Stromal cell of bone marrow (primary cell): ENCODE measurements around the gene IQCM.
"Not testable (repeated sequence)": the region's sequence is repeated elsewhere in the genome, so short reads cannot be mapped to it uniquely, and the experiment has no call there.

Source experiments
- DNase-seq: peaks from one replicate; pipeline ENCODE4 v3.0.0-alpha.2; 2012; ENCODE audit warnings: low read depth

The IQCM gene

DNA sequence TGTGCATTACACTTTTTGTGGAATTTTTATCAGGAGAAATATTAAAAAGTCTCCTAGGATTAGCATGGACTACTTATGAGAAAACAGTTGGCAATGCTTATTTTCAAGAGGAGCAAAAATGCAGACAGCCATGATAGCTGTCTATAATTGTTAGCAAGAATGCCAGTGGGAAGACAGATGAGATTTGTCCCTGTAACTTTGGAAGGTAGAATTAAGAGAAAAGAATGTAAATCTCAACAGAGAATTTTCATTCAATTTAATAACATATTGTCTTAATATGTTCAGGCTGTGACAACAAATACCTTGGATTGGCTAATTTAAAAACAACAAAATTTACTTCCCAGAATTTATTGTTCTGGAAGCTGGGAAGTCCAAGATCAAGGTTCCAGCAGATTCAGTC, 349.2 kb downstream of the IQCM start:
- no peak for DNase-seq

DNA sequence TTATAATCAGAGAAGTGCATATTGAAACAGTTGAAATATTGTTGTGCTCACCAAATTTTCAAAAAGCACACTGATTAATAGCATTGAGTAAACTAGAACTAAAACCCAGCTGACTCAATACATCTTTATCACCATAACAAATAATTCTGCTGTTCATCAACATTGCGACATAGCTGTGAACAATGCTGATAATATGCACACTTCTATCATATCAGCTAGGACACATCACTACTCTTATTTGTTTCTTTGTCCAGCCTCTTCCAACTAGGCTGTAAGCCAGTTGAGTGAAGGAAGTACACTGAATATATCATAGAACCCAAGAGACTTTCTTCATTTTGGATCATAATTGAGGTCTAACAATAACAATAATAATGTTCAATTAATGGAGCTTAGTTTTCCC, 349.7 kb downstream of the IQCM start:
- peak; percentile 28 for DNase-seq

DNA sequence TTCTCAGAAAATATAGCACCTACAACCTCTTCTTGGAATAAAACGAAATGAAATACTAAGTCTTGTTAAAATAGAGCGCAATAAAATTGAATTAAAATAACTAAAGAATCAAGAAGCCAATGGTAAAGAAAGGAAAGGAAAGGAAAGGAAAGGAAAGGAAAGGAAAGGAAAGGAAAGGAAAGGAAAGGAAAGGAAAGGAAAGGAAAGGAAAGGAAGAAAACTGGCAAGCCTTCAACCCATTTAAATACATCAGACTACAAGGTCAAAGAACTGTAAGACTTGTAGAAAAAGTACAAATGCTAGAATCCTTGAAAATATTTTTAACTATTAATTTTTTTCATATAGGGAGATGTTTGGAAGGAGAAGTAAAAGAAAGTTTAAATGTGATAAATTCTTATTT, 372.1 kb downstream of the IQCM start:
- no peak for DNase-seq

DNA sequence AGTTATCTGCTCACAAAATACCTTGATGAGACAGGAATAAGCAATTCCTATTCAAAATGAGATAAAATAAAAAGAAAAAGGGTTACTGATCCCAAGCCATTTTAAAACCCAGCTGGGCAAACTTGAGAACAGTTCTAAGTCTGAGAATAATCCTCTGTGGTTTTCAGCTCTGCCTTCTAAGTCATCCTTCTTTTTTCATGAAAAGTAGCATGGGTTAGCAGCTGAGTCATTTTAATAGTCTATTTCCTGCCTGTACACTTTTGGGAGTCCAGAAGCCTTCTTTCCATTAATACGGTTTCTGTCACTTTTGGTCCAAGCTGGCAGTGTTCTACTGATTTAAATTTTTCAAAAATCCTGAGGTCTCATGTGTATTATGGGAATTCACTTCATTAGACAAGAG, 374.3 kb downstream of the IQCM start:
- DNase-seq = peak; percentile 61

DNA sequence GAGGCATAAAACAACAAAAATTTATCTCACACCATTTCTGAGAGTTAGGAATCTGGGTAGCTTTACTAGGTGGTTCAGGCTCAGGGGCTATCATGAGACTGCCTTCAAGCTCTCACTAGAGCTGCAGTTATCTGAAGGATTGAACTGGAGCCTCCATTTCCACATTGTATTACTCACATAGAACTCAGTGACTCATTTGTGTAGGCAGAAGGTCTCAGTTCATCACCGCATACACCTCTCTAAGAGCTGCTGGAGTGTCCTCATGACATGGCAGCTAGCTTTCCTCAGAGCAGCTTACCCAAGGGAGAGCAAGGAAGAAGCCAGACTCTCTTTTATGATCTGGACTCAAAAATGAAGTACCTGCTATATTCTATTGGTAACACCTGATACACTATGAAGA, 389.2 kb downstream of the IQCM start:
- DNase-seq = no peak

DNA sequence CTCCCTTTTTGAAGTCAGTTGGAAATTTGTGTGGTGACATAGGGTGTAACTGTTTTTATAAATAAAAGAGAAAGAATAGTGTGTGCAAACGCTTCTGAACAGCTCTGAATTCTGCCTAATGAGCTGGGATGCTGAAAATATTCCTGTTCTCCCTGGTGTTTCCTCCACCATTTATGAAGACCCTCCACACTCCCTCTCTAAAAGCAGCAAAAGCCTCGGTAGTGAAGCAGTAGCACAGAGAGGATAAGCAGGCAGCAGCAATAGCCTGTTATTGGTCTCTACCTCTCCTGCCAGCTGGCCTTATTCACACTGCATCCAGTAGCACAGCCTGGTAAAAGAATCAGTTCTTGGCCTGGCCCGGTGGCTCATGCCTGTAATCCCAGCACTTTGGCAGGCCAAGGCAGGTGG, 406.1 kb downstream of the IQCM start:
- DNase-seq = no peak

DNA sequence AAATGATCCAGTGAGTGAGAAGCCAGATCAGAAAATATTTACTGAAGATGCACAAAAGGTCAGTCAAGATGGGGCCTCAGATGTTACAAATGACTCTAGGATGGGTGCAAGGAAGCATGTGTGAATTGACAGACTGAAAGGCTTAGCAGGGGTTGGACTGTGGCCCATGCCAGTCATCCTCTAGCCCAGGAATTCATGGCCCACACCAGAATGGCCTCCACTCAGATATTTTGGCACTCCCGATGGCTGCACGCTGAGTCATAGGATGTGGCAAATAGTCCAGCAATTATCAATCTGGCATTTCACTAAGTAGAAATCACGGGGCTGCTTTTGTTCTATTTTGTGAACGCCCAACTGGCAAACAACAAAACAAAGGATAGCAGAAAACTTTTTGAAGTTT, 406.5 kb downstream of the IQCM start:
- DNase-seq = peak; percentile 73

DNA sequence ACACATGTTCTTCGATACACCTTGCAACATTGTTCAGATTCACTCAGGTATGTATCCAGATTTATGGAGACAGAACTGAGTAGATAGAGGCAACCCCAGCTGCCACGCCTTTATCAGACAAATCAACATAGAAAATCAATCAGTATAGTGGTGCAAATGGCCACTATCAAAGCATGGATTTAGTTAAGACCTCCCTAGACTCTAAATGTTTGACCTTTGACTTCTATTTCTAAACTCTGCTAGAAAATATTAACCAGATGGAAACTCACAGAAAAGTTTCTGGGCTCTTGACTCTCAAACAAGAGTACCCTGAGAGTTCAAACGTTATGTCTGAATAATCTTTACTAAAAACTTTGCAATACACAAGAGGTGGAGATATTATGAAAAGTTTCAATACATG, 411.5 kb downstream of the IQCM start:
- no peak for DNase-seq

DNA sequence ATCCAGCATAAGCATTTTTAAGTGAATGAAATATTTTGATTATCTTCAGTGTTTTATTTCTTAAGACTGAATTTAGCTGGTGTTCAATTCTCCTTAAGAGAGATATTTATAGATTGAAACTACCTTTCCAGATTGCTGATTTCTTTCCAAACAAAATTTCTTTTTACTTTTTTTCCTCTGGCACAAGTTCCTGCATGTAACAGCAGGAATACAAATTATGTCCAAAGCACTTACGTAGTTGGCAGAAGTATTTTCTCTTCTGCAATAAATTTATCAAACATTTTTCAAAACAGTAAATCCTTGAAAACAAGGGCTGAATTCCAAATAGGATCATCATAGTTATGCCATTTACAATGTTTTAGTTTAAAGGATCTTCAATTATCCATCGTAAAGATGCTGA, 412.6 kb downstream of the IQCM start:
- DNase-seq = no peak

DNA sequence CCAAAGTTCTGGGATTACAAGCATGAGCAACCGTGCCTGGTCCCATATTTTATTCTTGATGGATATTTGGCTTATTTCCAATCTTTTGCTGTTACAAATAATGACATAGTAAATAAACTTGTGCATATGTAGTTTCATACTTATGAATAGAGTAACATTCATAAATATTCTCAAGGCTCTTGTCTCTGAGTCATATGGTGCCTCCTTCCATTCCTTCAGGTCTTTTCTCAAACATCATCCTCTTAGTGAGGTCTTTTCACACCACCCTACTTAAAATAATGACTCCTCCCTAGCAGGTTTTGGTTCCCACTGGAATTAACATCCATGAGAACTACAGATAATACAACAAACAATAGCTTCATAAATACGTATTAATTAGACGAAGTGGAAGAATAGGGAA, 416.6 kb downstream of the IQCM start:
- DNase-seq = no peak

DNA sequence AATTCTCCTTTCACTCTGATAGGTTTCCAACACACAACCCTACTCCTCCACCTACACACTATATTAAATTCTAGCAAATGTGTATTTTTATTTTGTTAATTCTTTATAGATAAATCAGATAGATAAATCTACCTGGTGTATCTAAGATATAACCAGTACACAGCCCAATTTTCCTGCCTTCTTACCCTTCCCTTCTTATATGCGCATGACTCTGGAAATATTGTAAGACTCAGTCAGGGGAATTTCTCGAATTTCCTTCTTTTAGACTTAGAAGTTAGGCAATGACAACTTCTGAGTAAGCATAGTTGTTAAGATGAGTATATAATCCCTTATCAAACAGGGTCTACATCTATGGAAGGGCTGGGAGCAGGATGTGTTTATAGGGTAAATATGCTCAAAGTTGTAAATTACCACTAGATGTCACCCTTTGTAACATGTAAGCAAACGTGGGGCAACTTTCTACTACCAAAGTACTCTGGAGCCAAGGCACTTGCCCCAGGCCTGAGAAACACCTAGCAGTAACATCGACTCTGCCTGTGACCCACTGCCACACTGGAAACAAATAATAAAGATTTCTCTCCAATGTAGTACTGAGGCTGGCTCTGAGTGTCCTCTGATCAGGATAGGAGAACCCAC, 444.7 kb downstream of the IQCM start:
- DNase-seq = peak; percentile 34

DNA sequence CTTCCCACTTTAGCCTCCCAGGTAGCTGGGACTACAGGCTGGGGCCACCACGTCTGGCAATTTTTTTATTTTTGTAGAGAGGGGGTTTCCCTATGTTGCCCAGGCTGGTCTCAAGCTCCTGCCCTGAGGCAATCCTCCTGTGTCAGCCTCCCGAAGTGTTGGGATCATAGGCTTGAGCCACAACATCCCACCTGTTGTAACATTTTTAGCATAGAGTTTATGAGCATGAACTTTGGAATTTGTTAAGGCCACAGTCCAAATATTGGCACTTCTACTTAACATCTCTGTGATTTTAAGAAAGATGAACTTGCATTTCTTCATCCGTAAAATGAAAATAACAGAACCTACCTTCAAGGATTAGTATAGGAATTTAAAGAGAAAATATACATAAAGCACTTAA, 445.6 kb downstream of the IQCM start:
- no peak for DNase-seq

DNA sequence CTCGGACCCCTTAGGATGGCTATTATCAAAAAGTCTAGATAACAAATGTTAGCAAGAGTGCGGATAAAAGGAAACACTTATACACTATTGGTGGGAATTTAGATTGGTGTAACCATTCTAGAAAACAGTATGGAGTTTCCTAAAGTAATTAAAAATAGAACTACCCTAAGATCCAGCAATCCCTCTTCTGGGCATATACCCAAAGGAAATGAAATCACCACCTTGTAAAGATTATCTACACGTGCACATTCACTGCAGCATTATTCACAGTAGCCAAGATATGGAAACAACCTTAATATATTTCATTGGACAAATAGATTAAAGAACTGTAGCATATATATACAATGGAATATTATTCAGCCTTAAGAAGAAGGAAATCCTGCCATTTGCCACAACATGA, 462.4 kb downstream of the IQCM start:
- DNase-seq = no peak

DNA sequence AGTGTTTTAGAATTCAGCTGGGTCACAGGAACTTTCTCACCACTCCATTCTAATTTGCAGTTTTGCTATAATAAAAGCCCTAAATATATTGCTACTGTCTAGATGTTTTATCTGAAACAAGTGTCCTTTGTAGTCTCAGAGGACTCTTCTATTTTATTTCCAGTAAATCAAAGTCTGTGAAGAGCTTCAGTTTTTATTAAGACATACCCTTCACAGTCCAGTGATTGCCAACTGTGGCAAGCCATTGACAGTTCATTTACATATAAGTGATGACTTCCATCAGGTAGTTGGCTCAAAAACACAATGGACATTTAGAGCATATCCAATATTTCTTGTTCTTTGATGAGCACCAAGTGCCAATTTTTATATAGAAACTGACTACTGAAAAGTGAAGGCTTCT, 466.1 kb downstream of the IQCM start:
- DNase-seq = no peak

DNA sequence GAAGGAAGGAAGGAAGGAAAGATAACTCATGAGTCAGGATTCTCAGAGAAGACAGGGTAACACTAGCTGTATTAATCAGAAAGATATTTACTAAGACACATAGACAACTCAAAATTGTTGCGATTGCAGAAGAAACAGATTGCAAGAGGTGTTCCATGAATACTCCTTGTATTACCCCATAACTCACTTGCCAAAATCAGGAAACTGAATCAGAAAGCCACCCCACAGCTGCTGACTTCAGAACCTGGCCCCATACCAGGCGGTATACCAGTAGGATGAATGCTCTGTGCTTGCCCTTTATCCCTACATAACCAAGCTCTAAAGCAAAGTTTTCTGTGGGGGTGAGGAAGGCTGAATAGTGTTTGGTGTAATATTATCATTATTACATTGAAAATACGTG, 468.5 kb downstream of the IQCM start:
- no peak for DNase-seq

DNA sequence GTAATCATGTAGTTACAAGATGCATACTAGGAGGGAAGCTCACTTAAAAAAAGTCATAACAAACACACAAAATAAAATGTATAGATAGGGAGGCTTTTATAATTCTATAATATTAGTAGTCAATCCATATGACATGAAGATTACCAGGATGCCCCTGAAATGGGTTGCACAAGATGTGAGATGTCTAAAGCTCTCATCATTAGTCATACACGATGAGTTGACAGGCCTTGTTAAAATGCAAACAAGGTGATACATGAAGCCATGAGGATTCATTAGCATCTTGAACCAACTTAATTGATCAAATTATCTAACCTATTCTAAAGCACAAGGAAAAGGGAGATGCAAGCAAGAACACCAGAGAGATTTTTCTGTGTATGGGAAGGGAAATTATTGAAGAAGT, 470.2 kb downstream of the IQCM start:
- DNase-seq = no peak

DNA sequence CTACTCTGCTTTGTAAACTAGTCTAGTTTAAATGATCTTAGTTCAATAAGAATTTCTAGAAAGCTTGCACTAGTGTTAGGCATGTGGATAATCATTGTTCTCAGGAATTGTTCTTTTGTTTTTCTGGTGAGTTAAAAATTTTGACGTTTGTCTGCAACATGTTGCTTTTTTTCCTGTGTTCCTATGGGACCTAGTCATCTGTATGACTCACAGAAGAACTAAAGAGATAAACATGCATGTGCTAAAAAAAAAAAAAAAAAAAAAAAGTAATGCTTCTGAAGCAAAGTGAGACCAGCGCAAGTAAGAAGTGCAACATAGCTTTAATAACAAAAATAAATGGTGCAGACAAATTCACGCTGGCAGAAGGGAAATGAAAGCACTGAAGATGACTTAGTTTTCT, 471.2 kb downstream of the IQCM start:
- DNase-seq = peak; percentile 44

DNA sequence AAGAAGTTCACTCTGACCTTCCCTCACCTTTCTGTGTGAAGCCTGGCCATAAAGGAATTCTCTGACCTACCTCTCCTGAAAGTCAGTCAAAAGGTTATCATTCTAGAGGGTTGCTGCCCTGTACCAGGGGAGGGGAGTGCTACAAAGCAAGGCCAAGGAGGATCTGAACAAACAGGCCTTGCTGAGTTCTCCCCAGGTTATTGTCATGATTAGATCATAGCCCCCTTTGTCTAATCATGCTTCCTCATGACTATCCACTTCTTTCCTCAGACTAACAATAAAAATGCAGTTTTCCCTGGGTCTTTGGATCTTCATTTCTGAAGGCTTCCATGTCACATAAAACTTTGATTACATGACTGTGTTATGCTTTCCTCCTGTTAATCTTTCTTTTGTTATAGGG, 472.0 kb downstream of the IQCM start:
- DNase-seq = no peak

DNA sequence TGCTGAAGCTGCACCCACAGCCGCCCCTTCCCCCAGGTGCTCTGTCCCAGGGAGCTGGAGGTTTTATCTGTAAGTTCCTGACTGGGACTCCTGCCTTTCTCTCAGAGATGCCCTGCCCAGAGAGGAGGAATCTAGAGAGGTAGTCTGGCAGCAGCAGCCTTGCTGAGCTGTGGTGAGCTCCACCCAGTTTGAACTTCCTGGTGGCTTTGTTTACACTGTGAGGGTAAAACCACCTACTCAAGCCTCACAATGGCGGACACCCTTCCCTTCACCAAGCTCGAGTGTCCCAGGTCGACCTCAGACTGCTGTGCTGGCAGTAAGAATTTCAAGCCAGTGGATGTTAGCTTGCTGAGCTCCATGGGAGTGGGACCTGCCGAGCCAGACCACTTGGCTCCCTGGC, 474.5 kb downstream of the IQCM start:
- not testable (repeated sequence) for DNase-seq

DNA sequence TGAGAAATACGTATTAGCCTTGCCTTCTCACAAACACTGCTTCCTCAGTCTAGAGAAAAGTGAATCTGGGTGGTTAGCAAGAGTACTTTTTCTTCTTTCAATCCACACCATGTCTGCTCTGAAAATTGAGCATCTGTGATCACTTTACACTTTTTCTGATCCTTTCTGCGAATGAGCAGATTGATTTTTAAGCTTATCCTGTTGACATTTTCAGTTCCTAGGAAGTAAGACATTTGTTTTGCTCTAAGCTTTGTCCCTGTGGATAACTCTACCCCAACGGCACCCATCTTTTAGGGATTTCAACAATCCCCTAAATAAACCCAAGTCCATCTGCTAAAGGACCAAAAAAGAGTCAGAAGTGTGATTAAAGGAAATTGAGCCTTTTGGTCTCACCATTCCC, 487.5 kb downstream of the IQCM start:
- no peak for DNase-seq

DNA sequence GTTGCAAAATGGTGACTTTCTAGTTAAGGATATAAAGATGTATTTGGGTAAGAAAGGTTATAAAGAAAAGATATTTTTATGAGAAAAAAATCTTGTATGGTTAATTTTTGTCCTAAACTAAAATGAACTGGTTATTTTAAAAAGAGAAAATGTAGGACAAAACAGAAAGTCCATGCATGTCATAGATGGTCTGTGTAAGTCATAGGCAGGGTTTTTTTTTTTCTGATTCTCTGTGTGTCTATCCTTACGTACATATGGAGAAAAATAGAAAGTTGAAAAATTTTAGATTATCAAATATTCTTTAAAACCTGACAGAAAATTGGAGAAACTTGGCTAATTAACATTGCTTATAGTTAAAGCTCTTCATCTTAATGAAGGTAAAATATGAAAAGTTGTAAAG, 493.4 kb downstream of the IQCM start:
- DNase-seq = no peak

DNA sequence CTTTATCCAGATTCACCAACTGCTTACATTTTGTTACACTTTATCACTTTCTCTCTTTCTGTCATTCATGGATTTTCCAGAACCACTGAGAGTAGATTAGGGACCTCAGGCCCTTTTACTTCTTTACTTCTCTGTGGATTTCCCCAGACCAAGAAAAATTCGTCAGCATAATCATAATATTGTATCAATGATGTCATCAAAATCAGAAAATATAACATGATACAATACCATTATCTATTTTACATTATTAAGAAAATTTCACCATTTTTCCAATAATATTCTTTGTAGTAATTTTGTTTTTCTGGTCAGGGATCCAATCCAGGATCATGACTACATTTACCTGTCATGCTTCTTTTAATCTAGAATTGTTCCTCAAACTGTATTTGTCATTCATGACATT, 494.2 kb downstream of the IQCM start:
- DNase-seq = no peak

DNA sequence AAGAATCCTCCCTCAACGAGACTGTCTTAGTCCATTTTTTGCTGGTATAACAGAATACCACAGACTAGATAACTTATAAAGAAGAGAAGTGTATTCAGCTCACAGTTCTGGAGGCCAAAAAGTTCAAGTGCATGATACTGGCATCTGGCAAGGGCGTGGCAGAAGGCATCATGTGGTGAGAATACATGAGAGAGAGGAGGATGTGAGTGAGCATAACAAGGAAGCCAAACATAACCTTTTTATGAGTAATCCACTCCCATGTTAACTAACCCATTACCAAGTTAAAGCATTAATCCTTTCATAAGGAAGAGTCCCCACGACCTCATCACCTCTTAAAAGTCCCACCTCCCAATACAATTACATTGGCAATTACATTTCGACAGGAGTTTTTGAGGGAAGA, 504.6 kb downstream of the IQCM start:
- DNase-seq = no peak

DNA sequence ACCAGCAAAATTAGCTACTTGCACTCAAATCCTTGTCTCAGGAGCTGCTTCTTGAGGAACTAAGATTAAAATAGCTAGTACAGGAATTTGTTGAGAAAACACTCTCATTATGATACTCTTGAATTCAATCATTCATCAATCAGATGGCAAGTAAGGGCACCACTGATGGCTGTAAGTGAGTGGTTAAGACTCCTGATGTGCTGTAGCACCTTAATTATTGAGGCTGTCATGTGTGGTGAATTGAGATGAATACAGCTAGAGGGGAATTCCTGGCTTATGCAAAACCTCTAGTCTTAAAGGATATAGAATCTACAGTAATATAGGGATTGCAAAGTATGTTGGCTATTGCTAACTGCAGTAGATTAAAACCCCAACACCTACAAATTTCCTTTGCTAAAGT, 509.1 kb downstream of the IQCM start:
- no peak for DNase-seq
